GM19452 (cell line): ENCODE data around the gene KRTAP26-1.

Source experiments
- ATAC-seq: cut with Tn5 transposase; IDR thresholded peaks from one replicate; pipeline ENCODE4 v1.9.1; 2021; ENCODE audit not compliant: unreplicated experiment

KRTAP26-1 gene, protein sequence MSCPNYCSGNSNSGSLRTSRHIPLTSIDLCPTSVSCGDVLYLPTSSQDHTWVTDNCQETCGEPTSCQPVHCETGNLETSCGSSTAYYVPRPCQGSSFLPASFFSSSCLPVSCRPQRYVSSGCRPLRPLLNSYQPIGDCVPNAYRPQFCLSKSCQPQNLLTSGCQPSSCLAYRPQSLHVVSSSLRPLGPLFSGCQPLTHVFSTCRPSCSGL

DNA sequence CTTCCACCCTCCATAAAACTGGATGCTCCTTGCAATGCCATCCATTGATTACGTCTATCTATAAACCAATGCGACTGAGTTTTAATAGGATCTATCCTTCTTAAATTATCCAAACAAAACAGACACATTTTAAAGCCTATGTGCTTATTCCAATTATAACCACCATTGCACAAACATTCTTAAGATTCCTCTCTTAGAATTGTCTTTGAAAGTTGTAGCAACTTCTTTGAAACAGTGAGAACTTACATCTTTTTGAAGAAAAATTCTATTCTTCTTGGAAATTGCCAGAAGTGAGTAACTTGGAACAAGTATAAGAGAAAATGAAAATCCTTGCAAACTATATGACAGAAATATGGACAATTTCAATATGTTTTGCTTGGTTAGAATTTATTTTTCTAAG is at the start of gene KRTAP26-1:
Gene KRTAP26-1, minus strand, starts transcription at position 101 of the 400 bp plus-strand sequence. CDS start 280 bp downstream, outside the sequence.
- ATAC-seq = no peak

DNA sequence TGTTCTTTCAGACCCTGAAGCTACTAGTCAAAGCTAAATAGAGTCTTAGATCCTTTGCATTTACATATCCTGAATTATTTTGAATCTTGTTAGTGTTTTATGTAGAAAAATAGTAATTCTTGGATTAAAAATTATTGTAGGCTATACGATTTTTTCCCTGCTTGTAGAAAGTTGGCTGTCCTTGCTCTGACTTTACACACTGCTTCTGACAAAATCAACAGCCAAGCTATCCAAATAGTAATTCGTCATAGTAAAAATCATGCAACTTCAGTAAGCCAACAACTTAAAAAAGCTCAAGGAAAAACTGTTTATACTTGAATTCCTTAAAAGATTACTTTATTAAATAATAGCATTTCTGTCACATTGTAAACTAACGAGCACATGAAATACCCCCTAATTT is 35.8 kb upstream of the KRTAP26-1 start:
- ATAC-seq = no peak

DNA sequence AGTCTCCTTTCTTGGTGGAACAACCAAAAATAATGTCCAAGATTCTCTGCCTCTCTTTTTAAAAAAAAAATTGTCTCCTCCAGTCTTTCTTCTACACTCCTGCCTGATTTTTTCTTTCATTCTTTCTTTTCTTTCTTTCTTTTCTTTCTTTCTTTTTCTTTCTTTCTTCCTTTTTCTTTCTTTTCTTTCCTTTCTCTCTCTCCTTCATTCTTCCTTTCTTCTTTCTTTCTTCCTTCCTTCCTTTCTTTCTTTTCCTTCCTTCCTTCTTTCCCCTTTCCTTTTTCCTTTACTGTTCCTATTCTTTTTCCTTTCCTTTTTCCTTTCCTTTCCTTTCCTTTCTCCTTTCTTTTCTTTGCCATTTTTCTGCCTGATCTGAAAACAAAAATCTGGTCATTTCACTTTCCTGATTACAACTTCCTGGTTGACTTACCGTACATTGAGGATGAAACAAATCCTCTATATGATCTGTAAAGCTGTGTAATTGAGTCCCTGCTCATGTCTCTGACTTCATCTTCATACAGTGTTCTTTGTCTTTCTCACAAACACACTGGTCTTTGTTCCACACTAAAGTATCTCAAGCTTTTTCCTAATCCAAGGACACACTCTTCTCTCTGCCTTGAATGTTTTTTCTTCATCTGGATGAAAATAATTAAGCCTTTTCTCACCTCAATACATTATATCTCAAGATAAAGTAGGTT is 34.3 kb upstream of the KRTAP26-1 start:
- ATAC-seq = no peak

DNA sequence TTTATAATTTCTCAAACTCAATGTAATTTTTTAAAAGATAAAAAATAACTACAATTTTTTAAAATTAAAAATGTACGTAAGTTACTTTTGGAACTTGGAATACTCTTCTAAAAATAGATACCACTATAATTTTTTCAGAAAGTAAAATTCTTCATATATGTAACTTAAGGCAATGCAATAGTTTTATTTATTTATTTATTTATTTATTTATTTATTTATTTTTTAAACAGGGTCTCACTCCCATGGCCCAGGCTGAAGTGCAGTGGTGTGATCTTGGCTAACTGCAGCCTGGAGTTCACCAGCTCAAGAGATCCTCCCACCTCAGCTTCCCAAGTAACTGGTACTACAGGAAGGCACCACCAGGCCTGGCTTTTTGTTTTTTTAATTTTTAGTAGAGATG is 31.4 kb upstream of the KRTAP26-1 start:
- ATAC-seq = no peak

DNA sequence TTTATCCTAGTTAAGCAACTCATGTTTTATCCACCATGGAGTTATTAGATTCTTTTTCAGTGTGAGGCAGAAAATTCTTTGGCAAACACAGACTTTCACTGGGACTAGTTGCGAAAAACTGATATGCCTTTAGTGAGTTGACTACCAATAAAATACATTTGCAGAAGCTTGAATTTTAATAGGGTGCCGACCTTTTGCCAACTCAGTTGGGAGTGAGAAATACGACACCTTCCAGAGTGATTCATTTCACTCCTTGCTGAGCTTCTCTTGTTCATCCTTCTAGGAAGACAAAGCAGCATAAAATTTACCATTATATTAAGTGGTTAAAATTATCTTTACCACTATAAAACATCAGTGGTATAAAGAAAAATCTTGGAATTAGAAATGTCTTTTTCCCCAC is 29.5 kb upstream of the KRTAP26-1 start:
- ATAC-seq = no peak

DNA sequence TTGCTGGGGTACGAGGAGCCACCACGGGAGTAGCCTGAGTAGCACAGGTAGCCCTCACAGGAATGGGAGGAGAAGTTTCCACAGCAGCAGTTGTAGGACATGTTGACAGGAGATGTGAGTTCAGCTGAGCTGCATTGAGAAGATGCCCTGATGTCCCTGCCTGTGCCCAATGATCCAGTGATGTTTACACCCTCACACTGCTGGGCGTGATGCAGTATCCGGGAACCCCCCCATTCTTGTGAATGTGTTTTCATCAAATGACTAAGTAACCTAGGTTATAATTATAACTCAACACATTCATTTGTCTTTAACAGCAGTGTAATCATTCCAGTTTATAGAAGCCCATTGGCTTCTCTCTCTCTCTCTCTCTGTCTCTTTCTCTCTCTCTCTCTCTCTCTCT is 28.4 kb upstream of the KRTAP26-1 start, which contains the start of gene KRTAP23-1:
Gene KRTAP23-1, minus strand, starts transcription at position 101 of the 400 bp plus-strand sequence. Its CDS starts 0 bp downstream, at position 101.
- no peak for ATAC-seq

DNA sequence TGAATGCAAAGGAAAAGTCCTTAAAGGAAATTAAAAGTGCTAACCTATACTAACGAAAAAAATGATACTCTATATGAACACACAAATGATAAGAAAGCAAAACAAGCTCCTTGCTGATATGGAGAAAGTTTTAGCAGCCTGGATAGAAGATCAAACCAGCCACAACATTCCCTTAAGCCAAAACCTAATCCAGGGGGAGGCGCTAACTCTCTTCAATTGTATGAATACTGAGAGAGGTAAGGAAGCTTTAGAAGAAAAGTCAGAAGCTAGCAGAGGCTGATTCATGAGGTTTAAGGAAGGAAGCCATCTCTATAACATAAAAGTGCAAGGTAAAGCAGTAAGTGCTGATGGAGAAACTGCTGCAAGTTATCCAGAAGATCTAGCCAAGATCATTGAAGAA is 24.9 kb upstream of the KRTAP26-1 start:
- ATAC-seq = no peak

DNA sequence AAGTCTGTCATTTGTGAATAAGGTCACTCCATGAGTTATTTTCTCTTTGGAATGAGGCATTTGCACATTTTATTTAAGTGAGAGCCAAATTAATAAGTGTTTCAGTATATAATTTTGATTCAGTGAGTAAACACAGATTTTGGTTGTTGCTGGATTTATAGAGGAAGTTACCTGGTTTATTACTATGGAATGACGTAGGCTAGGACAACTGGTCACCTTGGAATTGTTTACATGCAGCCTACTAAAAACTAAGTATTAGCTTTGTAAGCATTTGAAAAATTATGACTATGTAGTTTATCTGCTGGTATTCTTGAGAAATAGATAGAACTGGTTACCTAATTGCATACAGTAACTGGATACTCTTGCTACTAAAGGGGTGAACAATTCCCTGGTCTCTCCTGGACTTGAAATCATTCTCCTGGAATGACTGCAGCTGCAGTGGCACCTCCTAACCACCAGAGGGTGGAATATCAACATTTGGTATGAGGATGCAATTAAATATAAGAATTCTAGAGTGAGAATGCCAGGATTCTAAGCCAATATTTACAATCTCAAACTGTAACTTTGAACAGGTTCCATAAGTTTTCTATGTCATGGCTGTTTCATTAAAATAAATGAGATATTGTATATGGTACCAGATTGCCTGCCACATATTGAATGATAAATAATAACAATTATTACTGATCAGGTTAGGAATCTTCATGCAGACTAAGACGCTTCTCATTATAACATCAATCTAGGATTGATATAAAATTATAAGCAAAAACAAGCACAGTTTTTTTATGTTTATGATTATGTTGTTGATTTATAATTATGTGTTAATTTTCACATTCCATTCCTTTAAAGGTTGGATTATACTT is 20.8 kb upstream of the KRTAP26-1 start:
- ATAC-seq = no peak

DNA sequence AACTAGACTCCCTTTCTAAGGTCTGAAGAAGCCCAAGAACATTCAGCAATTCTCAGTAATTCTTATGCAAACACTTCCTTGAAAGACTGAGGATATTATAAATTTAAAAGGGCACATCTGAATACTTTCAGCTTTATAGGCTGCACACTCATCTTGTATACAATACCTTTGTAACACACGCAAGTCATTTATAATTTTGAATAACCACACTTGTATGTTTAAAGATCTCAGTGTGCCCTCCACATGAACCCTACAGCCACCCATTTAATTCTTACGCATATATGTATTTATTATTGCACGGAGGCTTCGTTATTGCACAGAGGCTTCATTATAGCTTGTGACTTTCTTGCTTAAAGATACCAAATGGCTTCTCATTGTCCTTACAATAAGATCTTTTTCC is 18.6 kb upstream of the KRTAP26-1 start:
- no peak for ATAC-seq

DNA sequence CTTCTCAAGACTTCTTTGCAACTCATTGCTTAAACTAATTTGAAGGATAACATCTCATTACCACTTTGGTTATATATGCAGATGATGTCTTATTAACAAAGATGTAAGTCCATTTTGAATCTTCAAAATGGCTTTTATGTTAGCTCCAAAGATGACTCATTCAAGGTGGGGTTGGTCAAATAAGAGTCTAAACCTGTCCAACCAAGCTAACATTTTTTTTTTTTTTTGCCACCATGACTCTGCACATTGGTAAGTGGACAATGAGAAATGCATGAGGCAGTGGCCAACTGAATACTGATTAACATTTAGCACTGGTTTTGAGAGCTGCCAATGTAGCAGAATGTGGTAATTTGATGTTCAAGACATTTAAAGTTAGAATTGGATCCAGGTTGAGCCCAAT is 17.7 kb upstream of the KRTAP26-1 start:
- ATAC-seq = no peak

DNA sequence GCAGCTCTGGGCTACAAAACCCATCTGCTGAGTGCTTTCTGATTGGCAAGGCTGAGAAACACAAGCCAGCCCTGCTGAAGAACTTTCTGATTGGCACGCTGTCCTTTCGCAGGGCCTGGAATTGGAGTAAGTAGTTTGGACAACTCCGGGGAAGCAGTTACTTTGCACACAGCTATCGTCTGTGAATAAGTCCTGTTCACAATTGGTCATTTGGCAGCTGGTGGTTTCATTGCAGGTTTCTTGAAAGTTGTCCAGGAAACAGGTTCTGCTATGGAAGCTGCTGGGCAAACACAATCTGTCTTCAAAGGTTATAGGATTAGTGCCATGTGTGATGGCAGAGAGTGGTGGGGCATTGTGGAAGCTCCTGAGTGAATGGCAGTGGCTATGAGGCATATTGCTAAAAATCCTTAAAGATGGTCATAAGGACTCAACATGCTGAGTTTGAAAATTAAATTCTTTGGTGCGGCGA is 17.2 kb upstream of the KRTAP26-1 start, which contains the start of gene KRTAP27-1:
Gene KRTAP27-1, minus strand, starts transcription at position 419 of the 469 bp plus-strand sequence. Its CDS starts 26 bp downstream, at position 393.
- no peak for ATAC-seq

DNA sequence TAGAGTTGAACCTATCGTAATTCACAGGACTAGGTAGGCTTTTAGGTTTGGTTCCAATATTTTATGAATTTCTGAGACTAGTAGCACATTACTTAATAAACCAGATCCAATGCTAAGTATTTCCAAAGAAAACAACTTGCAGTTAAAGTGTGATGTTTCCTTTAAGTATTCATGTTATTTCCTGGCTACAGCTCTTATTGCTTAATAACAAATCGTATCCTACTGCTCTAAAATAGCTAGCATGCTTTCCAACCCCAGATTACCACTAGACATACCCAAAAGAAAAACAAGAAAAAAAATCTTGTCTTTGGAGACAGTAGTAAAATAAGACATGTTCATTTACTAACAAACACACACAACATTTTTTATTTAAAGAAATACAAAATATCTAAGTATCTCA is 16.5 kb upstream of the KRTAP26-1 start:
- no peak for ATAC-seq

DNA sequence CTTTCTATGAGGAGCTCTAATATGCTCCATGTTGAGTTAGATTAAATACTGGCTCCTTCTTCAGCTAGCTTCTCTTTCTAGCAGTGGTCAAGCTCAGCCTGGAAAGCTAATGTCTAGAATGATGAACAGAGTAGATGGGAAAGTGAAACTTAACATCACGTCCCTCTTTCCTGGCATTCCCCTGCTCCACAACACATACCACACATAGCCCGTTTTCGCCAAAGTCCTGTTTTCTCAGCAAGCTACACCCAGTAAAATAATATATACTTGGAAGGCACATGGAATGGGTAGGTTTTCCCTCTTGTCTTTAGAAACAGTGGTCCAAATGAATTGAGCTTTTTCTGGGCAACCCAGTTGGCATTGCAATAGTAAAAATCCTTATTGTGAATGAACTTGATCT is 13.6 kb upstream of the KRTAP26-1 start:
- ATAC-seq = no peak

DNA sequence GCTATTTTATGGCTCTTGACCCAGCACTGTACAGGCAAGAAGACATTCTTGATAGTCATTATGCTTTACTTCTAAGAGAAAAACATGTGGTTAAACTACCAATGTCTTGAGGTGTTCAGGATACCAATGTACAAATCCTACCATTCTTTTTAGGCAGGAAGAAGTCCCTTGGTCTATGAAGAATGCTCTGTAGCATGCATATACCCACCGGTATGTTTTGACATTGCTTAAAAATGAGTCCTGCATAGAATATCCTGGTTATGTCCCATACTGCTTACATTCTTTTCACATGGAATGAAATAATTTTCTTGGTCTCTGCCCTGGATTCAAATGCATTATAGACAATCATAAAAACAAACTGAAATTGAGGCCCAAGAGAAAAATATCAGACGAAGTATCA is 12.6 kb upstream of the KRTAP26-1 start:
- ATAC-seq = no peak

DNA sequence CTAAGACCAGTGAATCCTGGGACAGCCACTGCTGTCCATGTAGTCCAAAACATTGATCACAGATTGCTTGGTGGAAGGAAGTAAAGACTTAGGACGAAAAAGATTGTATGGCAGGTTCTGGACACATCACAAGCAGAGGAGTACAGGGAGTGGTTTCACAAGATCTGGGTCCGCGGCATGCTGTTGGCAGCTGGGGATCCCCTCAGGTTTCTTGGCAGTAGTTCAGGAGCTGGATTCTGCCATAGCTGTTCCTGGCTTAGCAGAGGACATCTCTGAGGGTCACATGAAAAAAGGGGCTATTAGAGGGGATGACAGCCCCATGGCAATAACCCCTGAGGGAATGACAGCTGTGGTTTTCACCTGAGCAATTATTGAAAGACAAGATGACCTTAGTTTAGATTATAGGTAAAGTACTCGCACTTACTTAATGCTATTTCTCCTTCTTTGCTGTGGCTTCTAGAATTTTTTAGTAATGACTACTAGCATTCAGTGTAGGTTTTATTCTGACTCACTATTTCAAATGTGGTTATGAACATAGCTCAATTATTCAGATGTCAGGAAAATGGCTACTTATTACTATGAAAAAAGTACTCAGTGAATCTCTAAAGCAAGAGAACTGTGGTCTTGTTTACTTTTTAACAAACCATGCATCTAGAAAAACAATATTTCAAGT is 9.2 kb upstream of the KRTAP26-1 start:
- no peak for ATAC-seq

DNA sequence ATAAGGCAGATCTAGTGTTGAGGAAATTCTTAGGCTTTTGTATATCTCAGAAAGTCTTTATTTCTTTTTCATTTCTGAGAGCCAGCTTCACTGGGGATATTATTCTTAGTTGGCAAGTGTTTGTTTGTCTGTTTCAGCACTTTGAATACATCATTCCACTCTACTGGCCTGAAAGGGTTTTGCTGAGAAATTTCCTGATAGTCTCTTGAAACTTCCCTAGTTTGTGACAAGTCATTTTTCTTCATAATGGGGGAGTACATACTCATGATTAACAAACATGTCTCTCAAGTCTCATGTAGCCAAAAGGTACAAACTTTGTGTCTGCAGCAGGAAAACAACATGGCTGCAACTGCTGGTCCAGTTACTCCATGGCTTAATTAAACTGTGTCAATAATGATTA is 6.3 kb upstream of the KRTAP26-1 start:
- no peak for ATAC-seq

DNA sequence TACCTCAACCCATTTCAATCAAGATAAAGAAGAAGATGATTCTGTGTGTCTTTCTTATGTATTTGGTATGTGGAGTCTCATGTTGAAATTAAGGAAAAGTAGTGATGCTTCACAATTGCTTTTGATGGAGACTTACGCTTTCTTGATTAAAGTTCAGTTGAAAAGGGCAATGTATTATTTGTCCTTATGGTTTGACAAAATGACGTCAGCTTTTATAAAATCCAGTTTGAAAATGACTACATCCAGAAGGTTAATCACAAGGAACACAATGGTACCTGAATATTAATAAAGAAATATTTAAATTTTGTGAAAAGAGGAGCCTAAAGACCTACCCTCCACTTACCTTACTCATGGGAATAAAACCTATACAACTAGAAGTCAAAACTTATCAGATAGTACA is 4.4 kb downstream of the KRTAP26-1 start:
- ATAC-seq = no peak

DNA sequence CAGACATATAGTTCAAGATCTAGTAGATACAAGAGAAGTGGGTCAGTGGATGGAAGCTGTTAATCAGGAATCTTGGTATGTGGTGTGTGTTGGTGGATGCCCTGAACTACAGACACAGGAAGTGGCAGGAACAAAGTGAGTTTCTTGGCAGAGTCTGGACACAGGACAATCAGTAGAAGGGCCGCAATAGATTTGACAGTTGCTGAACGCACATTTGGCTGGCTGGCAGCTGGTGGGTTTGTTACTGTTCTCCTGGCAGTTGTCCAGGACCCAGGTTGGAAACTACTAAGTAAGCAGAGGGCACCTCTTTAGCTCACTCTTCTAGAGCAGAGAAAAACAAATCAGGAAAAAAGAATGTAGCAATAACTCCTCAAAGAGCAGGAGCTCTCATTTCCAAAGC is 13.2 kb downstream of the KRTAP26-1 start:
- no peak for ATAC-seq

DNA sequence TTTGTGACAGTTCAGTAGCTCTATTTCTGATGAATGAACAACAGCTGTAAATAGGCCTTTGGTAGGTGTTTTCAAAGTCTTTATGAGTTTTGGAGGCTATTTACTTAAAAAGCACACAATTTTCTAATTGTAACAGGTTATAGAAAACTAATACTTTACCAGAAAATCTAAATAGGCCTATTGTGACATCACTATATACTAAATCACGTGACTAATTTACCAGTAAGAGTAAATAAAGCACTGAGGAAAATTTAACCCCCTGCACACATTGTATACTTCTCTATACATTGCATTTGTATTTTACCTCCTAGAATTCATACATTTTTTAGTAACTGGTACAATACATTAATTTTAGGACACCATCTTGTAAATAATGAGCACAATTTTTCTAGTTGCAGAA is 15.0 kb downstream of the KRTAP26-1 start:
- ATAC-seq = no peak

DNA sequence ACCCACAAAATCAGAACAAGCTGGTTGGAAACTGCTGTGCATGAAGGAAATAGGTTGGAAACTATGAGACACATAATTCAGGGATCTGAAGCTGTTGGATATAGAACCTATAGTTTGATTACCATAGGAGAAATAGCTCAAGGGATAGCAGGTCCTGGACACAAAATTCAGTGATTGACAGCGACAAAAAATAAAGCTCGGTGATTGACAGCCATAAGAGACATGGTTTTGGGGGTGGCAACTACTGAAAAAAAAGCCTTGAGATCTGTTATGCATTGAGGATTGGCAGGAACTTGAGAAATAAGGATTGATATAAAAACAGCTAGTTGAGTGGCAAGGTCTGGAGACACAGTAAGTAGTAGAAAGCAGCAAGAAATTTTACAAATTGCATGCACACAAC is 30.9 kb downstream of the KRTAP26-1 start, which contains the start of gene KRTAP25-1:
Gene KRTAP25-1, minus strand, starts transcription at position 300 of the 400 bp plus-strand sequence. Its CDS starts 24 bp downstream, at position 276.
- no peak for ATAC-seq

DNA sequence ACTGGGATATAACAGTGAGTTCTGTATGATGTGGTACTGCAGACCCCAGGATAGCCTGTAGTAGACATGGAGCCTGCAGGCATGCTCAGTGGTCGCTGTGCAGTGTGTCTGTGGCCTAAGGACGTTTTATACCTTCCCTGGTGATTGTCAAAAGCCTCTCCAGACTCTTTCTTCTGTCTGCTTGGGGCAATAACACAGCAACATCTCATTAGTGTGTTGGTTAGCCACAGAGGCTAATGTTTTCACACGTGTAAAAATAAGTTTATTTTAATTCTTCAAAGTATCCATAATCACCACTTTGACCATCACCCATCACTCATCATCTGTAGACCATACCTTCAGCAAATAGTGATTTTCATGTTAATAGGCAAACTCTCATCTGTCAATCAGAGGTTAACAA is 37.3 kb downstream of the KRTAP26-1 start, which contains the start of gene KRTAP24-1:
Gene KRTAP24-1, minus strand, starts transcription at position 101 of the 400 bp plus-strand sequence. Its CDS starts 18 bp downstream, at position 83.
- no peak for ATAC-seq
